H1 (cell line): ENCODE results near the gene INSYN1. TPM values are rescaled to one million over a fixed set of nuclear protein-coding genes. Genes with fewer than 3 reads are reported as not detected.
A peak's percentile ranks its signal among the peaks of the same experiment; 100 is the strongest.

ENCODE experiments used
- CTCF ChIA-PET: fragments of 300-600 bp; sonication (Branson Sonifier 250); formaldehyde crosslinking; loops from one replicate; lab custom pipeline; 2021; ENCODE audit not compliant: partially characterized antibody; lab: Charles Lee
- POLR2A ChIA-PET: fragments of 300-600 bp; sonication (Branson Sonifier 250); formaldehyde crosslinking; loops from one replicate; lab custom pipeline; 2021; ENCODE audit warnings: inconsistent platforms; ENCODE audit not compliant: partially characterized antibody; lab: Charles Lee
- DNase-seq, 2 experiments: peaks; one replicate each; pipeline versions ENCODE4 v3.0.0 to v3.0.0-alpha.2; 2010 to 2022; ENCODE audit warnings: low spot score in 2 of 2, low read depth in 1 of 2, mixed read lengths in 1 of 2
- FAIRE-seq: peaks from 2 replicates; lab custom pipeline; 2011; peaks lifted over from hg19 to GRCh38; lab: Jason Lieb, UNC
- H2AFZ ChIP-seq: 2 replicates; pipeline ENCODE4 v1.8.1; 2012; ENCODE audit warnings: low read length, inconsistent platforms
- H2AK5ac ChIP-seq: 2 replicates; pipeline ENCODE4 v1.6.1; 2013; ENCODE audit warnings: low read depth, low read length
- H2BK120ac ChIP-seq: replicated peaks from 2 replicates; pipeline ENCODE3; 2013; ENCODE audit warnings: low read depth, low read length, inconsistent platforms
- H2BK12ac ChIP-seq: 2 replicates; pipeline ENCODE4 v1.6.1; 2013; ENCODE audit warnings: low read depth, low read length
- H2BK15ac ChIP-seq: 2 replicates; pipeline ENCODE4 v1.6.1; 2013; ENCODE audit warnings: low read length
- H2BK20ac ChIP-seq: 2 replicates; pipeline ENCODE4 v1.6.1; 2013; ENCODE audit warnings: low read length
- H2BK5ac ChIP-seq: 2 replicates; pipeline ENCODE4 v1.6.1; 2013; ENCODE audit warnings: low read depth, low read length
- H3K14ac ChIP-seq: 2 replicates; pipeline ENCODE4 v1.6.1; 2013; ENCODE audit warnings: inconsistent platforms; ENCODE audit not compliant: insufficient read length
- H3K18ac ChIP-seq: 2 replicates; pipeline ENCODE4 v1.6.1; 2013; ENCODE audit warnings: low read length; ENCODE audit errors: extremely low read depth
- H3K23ac ChIP-seq: 2 replicates; pipeline ENCODE4 v1.6.1; 2013; ENCODE audit warnings: inconsistent platforms; ENCODE audit not compliant: insufficient read length
- H3K23me2 ChIP-seq: 2 replicates; pipeline ENCODE4 v1.6.1; 2013; ENCODE audit warnings: low read depth, low read length
- H3K27ac ChIP-seq: 2 replicates; pipeline ENCODE4 v1.6.1; 2011; ENCODE audit warnings: low read depth, low read length, inconsistent platforms
- H3K27me3 ChIP-seq, 4 experiments: replicated peaks in 1 of 4; 1 replicate in 1 of 4; 2 replicates in 3 of 4; pipeline versions ENCODE4 v1.6.1 to v1.8.1; 2011 to 2013; ENCODE audit warnings: low read length in 3 of 4, mild to moderate bottlenecking in 3 of 4, inconsistent platforms in 2 of 4, mixed read lengths in 2 of 4, moderate library complexity in 1 of 4; ENCODE audit not compliant: control insufficient read depth in 3 of 4, insufficient read depth in 3 of 4; ENCODE audit errors: extremely low read depth in 1 of 4
- H3K36me3 ChIP-seq, 4 experiments: 2 replicates each; pipeline versions ENCODE4 v1.6.1 to v1.8.1; 2011 to 2013; ENCODE audit warnings: mild to moderate bottlenecking in 4 of 4, low read length in 3 of 4, moderate library complexity in 2 of 4, control low read depth in 1 of 4, inconsistent platforms in 1 of 4; ENCODE audit not compliant: insufficient read depth in 4 of 4, control insufficient read depth in 2 of 4
- H3K4ac ChIP-seq: replicated peaks from 2 replicates; pipeline ENCODE3; 2013; ENCODE audit warnings: low read length, low read depth, mixed read lengths, inconsistent platforms; ENCODE audit not compliant: insufficient read length
- H3K4me1 ChIP-seq, 4 experiments: replicated peaks in 1 of 4; 1 replicate in 1 of 4; 2 replicates in 3 of 4; pipeline versions ENCODE4 v1.6.1 to v1.8.1; 2011 to 2013; ENCODE audit warnings: low read length in 3 of 4, inconsistent platforms in 2 of 4, mixed read lengths in 1 of 4; ENCODE audit not compliant: insufficient read depth in 4 of 4, control insufficient read depth in 3 of 4
- H3K4me2 ChIP-seq, 2 experiments: 2 replicates each; pipeline versions ENCODE4 v1.6.1 to v1.8.1; 2011 to 2013; ENCODE audit warnings: low read depth in 2 of 2, low read length in 2 of 2, control low read depth in 1 of 2, inconsistent platforms in 1 of 2, mild to moderate bottlenecking in 1 of 2; ENCODE audit not compliant: insufficient read depth in 1 of 2
- H3K4me3 ChIP-seq, 4 experiments: fragments of 200-600, 300-600 bp in 1 of 4; sonication (generic), shearing (Covaris generic), sonication (Bioruptor Twin) in 1 of 4; 2 replicates each; pipeline versions ENCODE4 v1.5.1 to v1.8.1; 2011 to 2016; ENCODE audit warnings: low read length in 4 of 4, low read depth in 3 of 4, control low read depth in 2 of 4, inconsistent platforms in 2 of 4, mild to moderate bottlenecking in 2 of 4, mixed read lengths in 1 of 4, moderate library complexity in 1 of 4; ENCODE audit not compliant: insufficient read depth in 2 of 4; ENCODE audit errors: extremely low read depth in 1 of 4
- H3K56ac ChIP-seq: replicated peaks from 2 replicates; pipeline ENCODE3; 2013; ENCODE audit warnings: low read depth, mild to moderate bottlenecking, mixed read lengths, low read length, inconsistent platforms; ENCODE audit not compliant: insufficient read length
- H3K79me1 ChIP-seq: 2 replicates; pipeline ENCODE4 v1.6.1; 2013; ENCODE audit warnings: low read depth, low read length, control low read depth
- H3K79me2 ChIP-seq, 2 experiments: 2 replicates each; pipeline versions ENCODE4 v1.6.1 to v1.8.1; 2012 to 2013; ENCODE audit warnings: low read length in 2 of 2, mild to moderate bottlenecking in 2 of 2, inconsistent platforms in 1 of 2; ENCODE audit not compliant: insufficient read depth in 2 of 2, control insufficient read depth in 1 of 2
- H3K9ac ChIP-seq, 4 experiments: replicated peaks in 1 of 4; 1 replicate in 1 of 4; 2 replicates in 3 of 4; pipeline versions ENCODE4 v1.6.1 to v1.8.1; 2011 to 2013; ENCODE audit warnings: low read depth in 3 of 4, low read length in 3 of 4, control low read depth in 2 of 4, mild to moderate bottlenecking in 2 of 4, moderate library complexity in 2 of 4, inconsistent platforms in 1 of 4; ENCODE audit errors: extremely low read depth in 1 of 4
- H3K9me3 ChIP-seq, 2 experiments: 2 replicates each; pipeline versions ENCODE4 v1.6.1 to v1.8.1; 2012 to 2013; ENCODE audit warnings: mild to moderate bottlenecking in 2 of 2, moderate library complexity in 2 of 2, control low read depth in 1 of 2, inconsistent platforms in 1 of 2, low read depth in 1 of 2, low read length in 1 of 2, mixed read lengths in 1 of 2; ENCODE audit not compliant: insufficient read depth in 2 of 2
- H4K20me1 ChIP-seq, 2 experiments: replicated peaks in 1 of 2; 2 replicates each; pipeline versions ENCODE3 to v1.8.1; 2011 to 2013; ENCODE audit warnings: inconsistent platforms in 2 of 2, low read length in 2 of 2, mild to moderate bottlenecking in 1 of 2; ENCODE audit not compliant: insufficient read depth in 2 of 2, control insufficient read depth in 1 of 2
- H4K5ac ChIP-seq: 2 replicates; pipeline ENCODE4 v1.6.1; 2013; ENCODE audit warnings: low read length, low read depth, mixed read lengths, inconsistent platforms; ENCODE audit not compliant: insufficient read length
- H4K8ac ChIP-seq: 2 replicates; pipeline ENCODE4 v1.8.0; 2013; ENCODE audit warnings: mild to moderate bottlenecking, moderate library complexity, low read length, inconsistent platforms; ENCODE audit not compliant: insufficient read depth; ENCODE audit errors: extremely low read depth
- H4K91ac ChIP-seq: replicated peaks from 2 replicates; pipeline ENCODE3; 2013; ENCODE audit warnings: low read length, mixed read lengths, inconsistent platforms; ENCODE audit not compliant: insufficient read length
- CTCF ChIP-seq, 3 experiments: IDR thresholded peaks; 1 replicate in 2 of 3; 2 replicates in 1 of 3; pipeline versions ENCODE4 v1.5.1 to v1.6.1; 2011; ENCODE audit warnings: low read length in 3 of 3, mild to moderate bottlenecking in 3 of 3, inconsistent platforms in 2 of 3, low read depth in 1 of 3, moderate library complexity in 1 of 3; ENCODE audit not compliant: insufficient read depth in 1 of 3; ENCODE audit errors: control extremely low read depth in 1 of 3
- EZH2 ChIP-seq: fragments of 200-600 bp; sonication (generic); IDR thresholded peaks from 2 replicates; pipeline ENCODE4 v1.7.1; 2012; ENCODE audit warnings: low read depth, mild to moderate bottlenecking, moderate library complexity, low read length, inconsistent platforms; ENCODE audit not compliant: severe bottlenecking
- RAD21 ChIP-seq, 2 experiments: IDR thresholded peaks in 1 of 2; conservative IDR thresholded peaks in 1 of 2; 2 replicates each; pipeline ENCODE4 v1.6.1; 2011; ENCODE audit warnings: low read depth in 2 of 2, low read length in 2 of 2, improper control_type of control experiment in 1 of 2, inconsistent platforms in 1 of 2, mild to moderate bottlenecking in 1 of 2, moderate library complexity in 1 of 2
- TAF1 ChIP-seq: IDR thresholded peaks from 2 replicates; pipeline ENCODE4 v1.6.1; 2011; ENCODE audit warnings: mild to moderate bottlenecking, low read depth, low read length
- WGBS, 2 experiments: shearing (Covaris generic) in 1 of 2; methylation state at CpG; one replicate each; pipeline versions ENCODE4 v1.1.6 to v1.1.7; 2013 to 2015; ENCODE audit warnings: low lambda C conversion rate in 2 of 2, mixed read lengths in 2 of 2, inconsistent platforms in 1 of 2, low coverage in 1 of 2, missing lambda C conversion rate in 1 of 2; ENCODE audit not compliant: insufficient replicate concordance in 2 of 2, insufficient coverage in 1 of 2, insufficient read length in 1 of 2; ENCODE audit errors: extremely low coverage in 1 of 2, missing lambda C conversion rate in 1 of 2; 5-methylcytosine and 5-hydroxymethylcytosine counted together
- polyA plus RNA-seq, 7 experiments: library from polyadenylated mRNA; depleted of rRNA in 3 of 7; stranded (reverse) in 5 of 7; unstranded in 2 of 7; fragments of >200 nt in 5 of 7; fragments of 200-250 nt in 2 of 7; gene quantifications; 1 replicate in 5 of 7; 2 replicates in 1 of 7; 4 replicates in 1 of 7; pipeline versions ENCODE4 v1.2.1 to v1.2.3, GENCODE V29; 2011 to 2013; ENCODE audit warnings: missing spikeins in 2 of 7, mixed read lengths in 2 of 7
- total RNA-seq: library from RNA; stranded (reverse); fragmentation: NEBNext Ultra II Directional; extraction: Animal tissue kit (Norgen Biotek cat#: 25700); gene quantifications from 2 replicates; pipeline ENCODE4 v1.2.1, GENCODE V29; 2021
- TF ChIP-seq, protein P1 (sequence below): IDR thresholded peaks from 2 replicates; pipeline ENCODE4 v1.6.1; 2012; ENCODE audit warnings: low read length, inconsistent platforms

INSYN1 gene
- total and polyA plus RNA-seq, 2 of the 8 experiments (the other 6 are each of a cell fraction or from before 2014, with no cell fraction given), result 7.2 to 10.2 TPM

GRCh38 chr15:73700041-73700842, 52.9 kb downstream of the INSYN1 start:
- Histone ChIP-seq H4K5ac (no peak overlapping the region), H3K56ac (no peak overlapping the region), H3K79me2 (peaks cover 0 to 46% of the 10 kb centered on the region in 2 experiments; a peak in 2 of 4 replicates), H3K4me3 (no peak overlapping the region), H3K9me3 (no peaks in the 10 kb centered on the region), H2BK5ac (0 out of 2 replicates have a peak overlapping the region, but pooled peaks have one; percentile 5), H2BK15ac (no peak overlapping the region), H3K14ac (no peak overlapping the region), H4K91ac (no peak overlapping the region), H3K4me1 (peaks cover 0 to 13% (median 9%) of the 10 kb centered on the region in 4 experiments; a peak in 6 of 7 replicates), H3K23ac (no peak overlapping the region), H3K9ac (no peak overlapping the region), H3K79me1 (peaks cover 12% of the 10 kb centered on the region; the same call in 1 of the 2 replicates), H3K23me2 (no peaks in the 10 kb centered on the region), H3K27me3 (no peaks in the 10 kb centered on the region), H2BK120ac (no peak overlapping the region), H4K20me1 (peaks cover 26 to 28% of the 10 kb centered on the region in 2 experiments), H2BK20ac (no peak overlapping the region), H2BK12ac (no peak overlapping the region), H2AK5ac (no peak overlapping the region), H3K27ac (no peak overlapping the region), H3K4me2 (0 out of 4 replicates have a peak overlapping the region, but pooled peaks of 1 of the 2 experiments have one; percentile 18), H3K18ac (no peak overlapping the region), H4K8ac (no peak overlapping the region; the same call in 1 of the 2 replicates), H3K36me3 (peaks cover 0 to 5% (median 3%) of the 10 kb centered on the region in 4 experiments; a peak in 6 of 8 replicates), H3K4ac (no peak overlapping the region), H2AFZ (no peak overlapping the region)
- ChIA-PET POLR2A (interaction anchor here (0.6 to 8.6 kb wide), 5 partner anchors 15 to 374 kb away, joined by 3 to 93 read pairs (median 4); partner anchors contain the start of gene CD276), CTCF (interaction anchor here (0.6 to 18.5 kb wide), 56 partner anchors 9 to 873 kb away, joined by 3 to 496 read pairs (median 4); partner anchors contain the start of genes CD276, LOXL1, NPTN and TBC1D21)
- peak; percentile 55 for FAIRE-seq
- DNase-seq, result peak in 1 of 2 experiments; percentile 74
- 38% methylated on average over 13 of the region's 13 CpGs; no CpG with 5 or more reads in 1 of the 2 experiments for WGBS, 2 experiments
- TF ChIP-seq EZH2 (no peak), RAD21 (IDR thresholded peaks at IDR 0.05 in 1 of 2, conservative IDR thresholded peaks at IDR 0.05 in 1 of 2; ENCODE audit: low read depth in 2 of 2, low read length in 2 of 2) (peak; percentile 93 to 95), CTCF (IDR thresholded peaks at IDR 0.05; ENCODE audit: control extremely low read depth in 1 of 3, insufficient read depth in 1 of 3, low read depth in 1 of 3, low read length in 3 of 3) (peak; percentile 80 to 90 (median 84)), TAF1 (no peak)
- TF ChIP-seq, protein P1, sequence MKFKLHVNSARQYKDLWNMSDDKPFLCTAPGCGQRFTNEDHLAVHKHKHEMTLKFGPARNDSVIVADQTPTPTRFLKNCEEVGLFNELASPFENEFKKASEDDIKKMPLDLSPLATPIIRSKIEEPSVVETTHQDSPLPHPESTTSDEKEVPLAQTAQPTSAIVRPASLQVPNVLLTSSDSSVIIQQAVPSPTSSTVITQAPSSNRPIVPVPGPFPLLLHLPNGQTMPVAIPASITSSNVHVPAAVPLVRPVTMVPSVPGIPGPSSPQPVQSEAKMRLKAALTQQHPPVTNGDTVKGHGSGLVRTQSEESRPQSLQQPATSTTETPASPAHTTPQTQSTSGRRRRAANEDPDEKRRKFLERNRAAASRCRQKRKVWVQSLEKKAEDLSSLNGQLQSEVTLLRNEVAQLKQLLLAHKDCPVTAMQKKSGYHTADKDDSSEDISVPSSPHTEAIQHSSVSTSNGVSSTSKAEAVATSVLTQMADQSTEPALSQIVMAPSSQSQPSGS, result no peak
